OCI-LY1 (cell line): ENCODE data around the gene MECP2.
A peak's percentile ranks its signal among the peaks of the same experiment; 100 is the strongest.

ENCODE experiments used
- H2AFZ ChIP-seq: fragments of 200-600 bp; sonication (generic), shearing (Covaris generic); 2 replicates; pipeline ENCODE4 v1.6.0; 2014; ENCODE audit warnings: antibody characterized with exemption, mild to moderate bottlenecking, low read length
- H3F3A ChIP-seq: fragments of 200-600 bp; sonication (generic), shearing (Covaris generic); 2 replicates; pipeline ENCODE4 v1.6.0; 2014; ENCODE audit warnings: mild to moderate bottlenecking, antibody characterized with exemption, low read length, moderate library complexity; ENCODE audit not compliant: insufficient read depth
- H3K27ac ChIP-seq: fragments of 200-600 bp; sonication (generic); 2 replicates; pipeline ENCODE4 v1.5.1; 2014; ENCODE audit warnings: low read length, mixed run types, mild to moderate bottlenecking, low read depth; ENCODE audit not compliant: poor library complexity, severe bottlenecking
- H3K27me3 ChIP-seq: fragments of 200-600 bp; sonication (generic); 2 replicates; pipeline ENCODE4 v1.6.0; 2014; ENCODE audit warnings: antibody characterized with exemption, mild to moderate bottlenecking, low read length, moderate library complexity; ENCODE audit not compliant: insufficient read depth
- H3K36me3 ChIP-seq: fragments of 200-600 bp; sonication (generic); 2 replicates; pipeline ENCODE4 v1.6.1; 2014; ENCODE audit warnings: mild to moderate bottlenecking, antibody characterized with exemption, low read length, moderate library complexity, mixed read lengths; ENCODE audit not compliant: insufficient read depth
- H3K4me1 ChIP-seq: fragments of 200-600 bp; sonication (generic); 2 replicates; pipeline ENCODE4 v1.5.1; 2014; ENCODE audit warnings: mild to moderate bottlenecking, low read length, moderate library complexity; ENCODE audit not compliant: insufficient read depth, severe bottlenecking
- H3K4me2 ChIP-seq: fragments of 200-600 bp; sonication (generic), shearing (Covaris generic); 2 replicates; pipeline ENCODE4 v1.6.1; 2014; ENCODE audit warnings: low read length
- H3K4me3 ChIP-seq: fragments of 200-600 bp; sonication (generic); 2 replicates; pipeline ENCODE4 v1.5.1; 2014; ENCODE audit warnings: low read length, low read depth, mild to moderate bottlenecking, mixed read lengths; ENCODE audit not compliant: poor library complexity, severe bottlenecking
- H3K79me2 ChIP-seq: fragments of 200-600 bp; shearing (Covaris generic); 2 replicates; pipeline ENCODE4 v1.6.1; 2016; ENCODE audit warnings: mixed run types, low read length, mixed read lengths; ENCODE audit not compliant: insufficient read depth
- H3K9ac ChIP-seq: fragments of 200-600 bp; sonication (generic), shearing (Covaris generic); 2 replicates; pipeline ENCODE4 v1.6.1; 2014; ENCODE audit warnings: mild to moderate bottlenecking, low read length, mixed read lengths
- H3K9me2 ChIP-seq: fragments of 200-600 bp; sonication (generic), shearing (Covaris generic); 2 replicates; pipeline ENCODE4 v1.6.1; 2014; ENCODE audit warnings: low read depth, mild to moderate bottlenecking, low read length, mixed read lengths
- H3K9me3 ChIP-seq: fragments of 200-600 bp; shearing (Covaris generic); 2 replicates; pipeline ENCODE4 v1.6.1; 2014; ENCODE audit warnings: low read length, mixed read lengths
- H4K20me1 ChIP-seq: fragments of 200-600 bp; sonication (generic), shearing (Covaris generic); 2 replicates; pipeline ENCODE4 v1.6.0; 2016; ENCODE audit warnings: mild to moderate bottlenecking, low read length; ENCODE audit not compliant: insufficient read depth
- CTCF ChIP-seq: fragments of 200-600 bp; sonication (generic), shearing (Covaris generic); IDR thresholded peaks from 2 replicates; pipeline ENCODE4 v1.5.1; 2017; ENCODE audit warnings: mild to moderate bottlenecking, antibody characterized with exemption, low read length, moderate library complexity, mixed read lengths
- EZH2 ChIP-seq: fragments of 200-600 bp; sonication (generic), shearing (Covaris generic); IDR thresholded peaks from 2 replicates; pipeline ENCODE4 v1.8.0; 2017; ENCODE audit warnings: borderline replicate concordance, mixed run types, mild to moderate bottlenecking, antibody characterized with exemption, low read length, moderate library complexity, mixed read lengths

Gene MECP2

GRCh38 chrX:154092371-154092770, 5.1 kb downstream of the MECP2 start:
- H3K27ac ChIP-seq = peak overlapping the region; percentile 31
- no peaks in the 10 kb centered on the region for H3F3A ChIP-seq
- peaks cover 40% of the 10 kb centered on the region for H3K4me1 ChIP-seq
- H3K79me2 ChIP-seq = peaks cover 85% of the 10 kb centered on the region
- no peak overlapping the region for H3K4me3 ChIP-seq
- no peaks in the 10 kb centered on the region for H4K20me1 ChIP-seq
- H3K36me3 ChIP-seq = peaks cover 19% of the 10 kb centered on the region
- no peaks in the 10 kb centered on the region for H3K9me2 ChIP-seq
- no peak overlapping the region; the same call in 1 of the 2 replicates for H3K9ac ChIP-seq
- no peaks in the 10 kb centered on the region for H3K9me3 ChIP-seq
- TF ChIP-seq CTCF (no peak), EZH2 (no peak)
- H3K27me3 ChIP-seq = no peaks in the 10 kb centered on the region
- H3K4me2 ChIP-seq = peak overlapping the region; percentile 36; the same call in 1 of the 2 replicates
- H2AFZ ChIP-seq = no peak overlapping the region

GRCh38 chrX:154091678-154092077, 5.8 kb downstream of the MECP2 start:
- peaks cover 19% of the 10 kb centered on the region for H3K36me3 ChIP-seq
- no peak for TF ChIP-seq EZH2
- TF ChIP-seq CTCF = no peak
- H3K4me1 ChIP-seq = peaks cover 40% of the 10 kb centered on the region
- H3K9me2 ChIP-seq = no peaks in the 10 kb centered on the region
- H3K27me3 ChIP-seq = no peaks in the 10 kb centered on the region
- no peak overlapping the region for H2AFZ ChIP-seq
- no peaks in the 10 kb centered on the region for H4K20me1 ChIP-seq
- no peak overlapping the region for H3K27ac ChIP-seq
- peaks cover 84% of the 10 kb centered on the region for H3K79me2 ChIP-seq
- H3K4me3 ChIP-seq = no peak overlapping the region
- no peak overlapping the region for H3K4me2 ChIP-seq
- H3F3A ChIP-seq = no peaks in the 10 kb centered on the region
- no peaks in the 10 kb centered on the region for H3K9me3 ChIP-seq
- no peak overlapping the region for H3K9ac ChIP-seq

GRCh38 chrX:154090731-154091130, 6.8 kb downstream of the MECP2 start:
- no peaks in the 10 kb centered on the region for H3K9me3 ChIP-seq
- H3K27me3 ChIP-seq = no peaks in the 10 kb centered on the region
- no peak for TF ChIP-seq EZH2
- TF ChIP-seq CTCF = no peak
- peaks cover 19% of the 10 kb centered on the region for H3K36me3 ChIP-seq
- H4K20me1 ChIP-seq = no peaks in the 10 kb centered on the region
- peaks cover 75% of the 10 kb centered on the region for H3K79me2 ChIP-seq
- no peak overlapping the region for H3K4me3 ChIP-seq
- H3K9ac ChIP-seq = no peak overlapping the region
- no peak overlapping the region for H2AFZ ChIP-seq
- peaks cover 36% of the 10 kb centered on the region for H3K4me1 ChIP-seq
- no peaks in the 10 kb centered on the region for H3K9me2 ChIP-seq
- no peak overlapping the region for H3K4me2 ChIP-seq
- H3K27ac ChIP-seq = no peak overlapping the region
- H3F3A ChIP-seq = no peaks in the 10 kb centered on the region
